Ovary (tissue), 9 donors: ENCODE results near the gene AFP. TPM values are rescaled to one million over a fixed set of nuclear protein-coding genes. Genes with fewer than 3 reads are reported as not detected.

Experiments
- DNase-seq, 5 donors: peaks; one replicate each; pipeline ENCODE4 v3.0.0-alpha.2; 2019 to 2020
- H3K27ac ChIP-seq, 2 donors: fragments of 200-600 bp; one replicate each; pipeline versions ENCODE4 v1.5.1 to v1.8.0; 2019 to 2022
- H3K27me3 ChIP-seq: fragments of 200-600 bp; one replicate; pipeline ENCODE4 v1.8.0; 2022
- H3K36me3 ChIP-seq: fragments of 200-600 bp; sonication (generic); one replicate; pipeline ENCODE4 v1.5.1; 2019
- H3K4me1 ChIP-seq: one replicate; pipeline ENCODE4 v1.8.1; 2013; ENCODE audit warnings: mild to moderate bottlenecking, moderate library complexity; ENCODE audit not compliant: insufficient read depth
- H3K4me3 ChIP-seq: fragments of 200-600 bp; sonication (generic); one replicate; pipeline ENCODE4 v1.5.1; 2017
- H3K9me3 ChIP-seq, 2 donors: fragments of 200-600 bp in 1 of 2; sonication (generic) in 1 of 2; one replicate each; pipeline versions ENCODE4 v1.5.1 to v1.8.1; 2013 to 2019; ENCODE audit warnings: mild to moderate bottlenecking in 1 of 2, moderate library complexity in 1 of 2
- EP300 ChIP-seq: sonication (generic); formaldehyde crosslinking; IDR thresholded peaks from one replicate; pipeline ENCODE4 v1.6.1; 2017; ENCODE audit warnings: antibody characterized with exemption
- POLR2A ChIP-seq: fragments of 450-650 bp; IDR thresholded peaks from one replicate; pipeline ENCODE4 v1.6.1; 2017; ENCODE audit warnings: antibody characterized with exemption, mild to moderate bottlenecking, moderate library complexity
- WGBS, 3 donors: extraction: QIAGEN DNeasy Blood & Tissue Kit in 1 of 3; methylation state at CpG; one replicate each; pipeline versions ENCODE4 v1.1.5 to v1.1.7; 2013 to 2017; 5-methylcytosine and 5-hydroxymethylcytosine counted together
- intact Hi-C, 4 donors: fragments of 100-400 bp; cut with DNase I; formaldehyde crosslinking; loops; one replicate each; pipeline versions ENCODE4 v1.11.0 to v1.15.1; 2022 to 2023
- polyA plus RNA-seq, 2 donors: library from polyadenylated mRNA; stranded (reverse); fragments of 200-250 nt in 1 of 2; fragments of 350-450 nt in 1 of 2; fragmentation: Illumina TruSeq in 1 of 2; extraction: RNeasy Lipid Tissue Mini Kit (QIAGEN cat#74804) in 1 of 2; gene quantifications; one replicate each; pipeline ENCODE4 v1.2.3, GENCODE V29; 2013 to 2014
- total RNA-seq, 7 donors: library from RNA; depleted of rRNA in 2 of 7; stranded (reverse); fragments of >200 nt in 2 of 7; fragmentation: NEBNext Ultra II Directional in 3 of 7; extraction: Animal tissue kit (Norgen Biotek cat#: 25700) in 3 of 7; gene quantifications; one replicate each; pipeline versions ENCODE4 v1.1.0 to v1.2.4, GENCODE V29; 2016 to 2023
- TF ChIP-seq, protein P1 (sequence below), 3 donors: fragments of 450-650 bp in 2 of 3; fragments of 200-600 bp in 1 of 3; IDR thresholded peaks; one replicate each; pipeline versions ENCODE4 v1.5.1 to v1.8.0; 2016 to 2022; ENCODE audit warnings: antibody characterized with exemption in 3 of 3, mild to moderate bottlenecking in 1 of 3
- donor health status: DM: no; HTN: no; CAD: no; lungs with moderate emphysema.
- donor health status: DM: no; HTN: no; CAD: no.
- donor health status: Bipolar disorder and iron deficiency.
- donor health status: DM: yes; HTN: yes; CAD: no.
- donor health status: DM: no; HTN: no; CAD: no.
- donor health status: DM: yes; HTN: yes; CAD: no.

AFP gene
- total and polyA plus RNA-seq, 9 donors, result 0.17 to 2.8 (median 0.47) TPM; not detected in 5

DNA sequence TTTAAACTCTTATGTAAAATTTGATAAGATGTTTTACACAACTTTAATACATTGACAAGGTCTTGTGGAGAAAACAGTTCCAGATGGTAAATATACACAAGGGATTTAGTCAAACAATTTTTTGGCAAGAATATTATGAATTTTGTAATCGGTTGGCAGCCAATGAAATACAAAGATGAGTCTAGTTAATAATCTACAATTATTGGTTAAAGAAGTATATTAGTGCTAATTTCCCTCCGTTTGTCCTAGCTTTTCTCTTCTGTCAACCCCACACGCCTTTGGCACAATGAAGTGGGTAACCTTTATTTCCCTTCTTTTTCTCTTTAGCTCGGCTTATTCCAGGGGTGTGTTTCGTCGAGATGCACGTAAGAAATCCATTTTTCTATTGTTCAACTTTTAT, 32.0 kb upstream of the AFP start, which contains the start of gene ALB:
ALB (plus strand) TSS at position 246 of the 400 bp plus-strand sequence; CDS start at position 287, 41 bp downstream.
- no peak for DNase-seq
- 85 to 89% (median 89%) methylated on average over 7 of the region's 7 CpGs for WGBS, 3 donors
- H3K36me3 ChIP-seq, result no peaks in the 10 kb centered on the region
- H3K4me3 ChIP-seq, result no peak within 1 kb of the TSS
- H3K9me3 ChIP-seq, result no peaks in the 10 kb centered on the region
- no peaks in the 10 kb centered on the region for H3K27me3 ChIP-seq
- intact Hi-C loops, result no loop called here
- no peaks in the 10 kb centered on the region for H3K4me1 ChIP-seq
- no peak within 1 kb of the TSS for H3K27ac ChIP-seq
- TF ChIP-seq EP300 (no peak), POLR2A (no peak)
- TF ChIP-seq, protein P1, sequence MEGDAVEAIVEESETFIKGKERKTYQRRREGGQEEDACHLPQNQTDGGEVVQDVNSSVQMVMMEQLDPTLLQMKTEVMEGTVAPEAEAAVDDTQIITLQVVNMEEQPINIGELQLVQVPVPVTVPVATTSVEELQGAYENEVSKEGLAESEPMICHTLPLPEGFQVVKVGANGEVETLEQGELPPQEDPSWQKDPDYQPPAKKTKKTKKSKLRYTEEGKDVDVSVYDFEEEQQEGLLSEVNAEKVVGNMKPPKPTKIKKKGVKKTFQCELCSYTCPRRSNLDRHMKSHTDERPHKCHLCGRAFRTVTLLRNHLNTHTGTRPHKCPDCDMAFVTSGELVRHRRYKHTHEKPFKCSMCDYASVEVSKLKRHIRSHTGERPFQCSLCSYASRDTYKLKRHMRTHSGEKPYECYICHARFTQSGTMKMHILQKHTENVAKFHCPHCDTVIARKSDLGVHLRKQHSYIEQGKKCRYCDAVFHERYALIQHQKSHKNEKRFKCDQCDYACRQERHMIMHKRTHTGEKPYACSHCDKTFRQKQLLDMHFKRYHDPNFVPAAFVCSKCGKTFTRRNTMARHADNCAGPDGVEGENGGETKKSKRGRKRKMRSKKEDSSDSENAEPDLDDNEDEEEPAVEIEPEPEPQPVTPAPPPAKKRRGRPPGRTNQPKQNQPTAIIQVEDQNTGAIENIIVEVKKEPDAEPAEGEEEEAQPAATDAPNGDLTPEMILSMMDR (IDR thresholded peaks at IDR 0.05), result no peak

DNA sequence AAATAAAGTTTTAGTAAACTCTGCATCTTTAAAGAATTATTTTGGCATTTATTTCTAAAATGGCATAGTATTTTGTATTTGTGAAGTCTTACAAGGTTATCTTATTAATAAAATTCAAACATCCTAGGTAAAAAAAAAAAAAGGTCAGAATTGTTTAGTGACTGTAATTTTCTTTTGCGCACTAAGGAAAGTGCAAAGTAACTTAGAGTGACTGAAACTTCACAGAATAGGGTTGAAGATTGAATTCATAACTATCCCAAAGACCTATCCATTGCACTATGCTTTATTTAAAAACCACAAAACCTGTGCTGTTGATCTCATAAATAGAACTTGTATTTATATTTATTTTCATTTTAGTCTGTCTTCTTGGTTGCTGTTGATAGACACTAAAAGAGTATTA, 31.6 kb upstream of the AFP start:
- WGBS, 3 donors, result 92 to 97% (median 94%) methylated on average over 1 of the region's 1 CpG
- Histone ChIP-seq H3K4me3 (no peak overlapping the region), H3K27ac (no peak overlapping the region), H3K27me3 (no peaks in the 10 kb centered on the region), H3K9me3 (no peaks in the 10 kb centered on the region), H3K4me1 (no peaks in the 10 kb centered on the region), H3K36me3 (no peaks in the 10 kb centered on the region)
- DNase-seq, result no peak
- intact Hi-C loops, result no loop called here
- TF ChIP-seq, protein P1 (IDR thresholded peaks at IDR 0.05), result no peak
- TF ChIP-seq POLR2A, result no peak
- no peak for TF ChIP-seq EP300

DNA sequence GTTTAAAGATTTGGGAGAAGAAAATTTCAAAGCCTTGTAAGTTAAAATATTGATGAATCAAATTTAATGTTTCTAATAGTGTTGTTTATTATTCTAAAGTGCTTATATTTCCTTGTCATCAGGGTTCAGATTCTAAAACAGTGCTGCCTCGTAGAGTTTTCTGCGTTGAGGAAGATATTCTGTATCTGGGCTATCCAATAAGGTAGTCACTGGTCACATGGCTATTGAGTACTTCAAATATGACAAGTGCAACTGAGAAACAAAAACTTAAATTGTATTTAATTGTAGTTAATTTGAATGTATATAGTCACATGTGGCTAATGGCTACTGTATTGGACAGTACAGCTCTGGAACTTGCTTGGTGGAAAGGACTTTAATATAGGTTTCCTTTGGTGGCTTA, 30.9 kb upstream of the AFP start:
- Histone ChIP-seq H3K27ac (no peak overlapping the region), H3K4me3 (no peak overlapping the region), H3K27me3 (no peaks in the 10 kb centered on the region), H3K36me3 (no peaks in the 10 kb centered on the region), H3K4me1 (no peaks in the 10 kb centered on the region), H3K9me3 (no peaks in the 10 kb centered on the region)
- DNase-seq, result no peak
- intact Hi-C loops, result no loop called here
- 88 to 93% (median 91%) methylated on average over 2 of the region's 2 CpGs for WGBS, 3 donors
- TF ChIP-seq, protein P1 (IDR thresholded peaks at IDR 0.05), result no peak
- no peak for TF ChIP-seq EP300
- TF ChIP-seq POLR2A, result no peak

DNA sequence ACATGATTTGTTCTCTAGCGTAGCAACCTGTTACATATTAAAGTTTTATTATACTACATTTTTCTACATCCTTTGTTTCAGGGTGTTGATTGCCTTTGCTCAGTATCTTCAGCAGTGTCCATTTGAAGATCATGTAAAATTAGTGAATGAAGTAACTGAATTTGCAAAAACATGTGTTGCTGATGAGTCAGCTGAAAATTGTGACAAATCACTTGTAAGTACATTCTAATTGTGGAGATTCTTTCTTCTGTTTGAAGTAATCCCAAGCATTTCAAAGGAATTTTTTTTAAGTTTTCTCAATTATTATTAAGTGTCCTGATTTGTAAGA, 29.5 kb upstream of the AFP start:
- 98% methylated on average over 1 of the region's 1 CpG for WGBS, 3 donors
- no peak for DNase-seq
- Histone ChIP-seq H3K36me3 (no peaks in the 10 kb centered on the region), H3K27ac (no peak overlapping the region), H3K27me3 (no peaks in the 10 kb centered on the region), H3K4me3 (no peak overlapping the region), H3K9me3 (no peaks in the 10 kb centered on the region), H3K4me1 (no peaks in the 10 kb centered on the region)
- intact Hi-C loops, result no loop called here
- TF ChIP-seq EP300, result no peak
- TF ChIP-seq POLR2A, result no peak
- TF ChIP-seq, protein P1 (IDR thresholded peaks at IDR 0.05), result no peak
